ENCODE data around the gene WDR86.

Gene WDR86

DNA sequence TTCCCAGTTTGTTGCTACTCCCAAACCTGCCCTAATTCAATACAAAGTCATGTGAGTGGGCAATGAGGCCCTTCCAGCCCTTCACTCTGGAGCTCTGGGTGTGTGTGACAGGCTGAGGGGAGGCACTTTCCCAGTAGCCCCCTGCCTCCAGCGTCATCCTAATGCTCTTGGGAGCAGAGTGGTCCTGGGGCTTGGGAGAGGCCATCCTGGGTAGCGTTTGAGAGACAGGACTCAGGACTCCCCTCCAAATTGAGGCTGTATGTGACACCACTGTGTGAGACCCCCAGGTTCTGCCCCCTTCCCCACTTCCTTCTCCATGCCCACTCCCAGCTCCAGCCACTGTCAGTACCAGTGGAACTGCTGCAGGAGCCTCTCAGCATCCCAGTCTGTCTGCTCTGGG is 36.6 kb upstream of the WDR86 start:
- Histone ChIP-seq H3K9me2 (replicated peaks; ENCODE audit: low read depth, low read length) (no peaks in the 10 kb centered on the region), H3K9ac (ENCODE audit: low read depth, low read length, poor library complexity, severe bottlenecking) (no peak overlapping the region), H3K9me3 (ENCODE audit: insufficient read depth, low read depth, low read length) (no peaks in the 10 kb centered on the region), H3F3A (ENCODE audit: low read depth) (no peaks in the 10 kb centered on the region), H2AFZ (ENCODE audit: low read length) (no peak overlapping the region), H3K4me3 (ENCODE audit: low read length, poor library complexity, severe bottlenecking) (no peak overlapping the region), H3K79me2 (ENCODE audit: insufficient read depth, low read length) (no peaks in the 10 kb centered on the region), H3K27me3 (ENCODE audit: insufficient read depth, low read length, poor library complexity, severe bottlenecking) (no peaks in the 10 kb centered on the region), H3K4me1 (ENCODE audit: insufficient read depth, low read length, poor library complexity, severe bottlenecking) (peaks cover 6% of the 10 kb centered on the region), H4K20me1 (ENCODE audit: insufficient read depth, low read length, poor library complexity, severe bottlenecking) (no peaks in the 10 kb centered on the region), H3K36me3 (ENCODE audit: insufficient read depth, low read length) (no peaks in the 10 kb centered on the region), H3K4me2 (ENCODE audit: low read depth, low read length, poor library complexity, severe bottlenecking) (no peak overlapping the region)
- TF ChIP-seq, protein P1, sequence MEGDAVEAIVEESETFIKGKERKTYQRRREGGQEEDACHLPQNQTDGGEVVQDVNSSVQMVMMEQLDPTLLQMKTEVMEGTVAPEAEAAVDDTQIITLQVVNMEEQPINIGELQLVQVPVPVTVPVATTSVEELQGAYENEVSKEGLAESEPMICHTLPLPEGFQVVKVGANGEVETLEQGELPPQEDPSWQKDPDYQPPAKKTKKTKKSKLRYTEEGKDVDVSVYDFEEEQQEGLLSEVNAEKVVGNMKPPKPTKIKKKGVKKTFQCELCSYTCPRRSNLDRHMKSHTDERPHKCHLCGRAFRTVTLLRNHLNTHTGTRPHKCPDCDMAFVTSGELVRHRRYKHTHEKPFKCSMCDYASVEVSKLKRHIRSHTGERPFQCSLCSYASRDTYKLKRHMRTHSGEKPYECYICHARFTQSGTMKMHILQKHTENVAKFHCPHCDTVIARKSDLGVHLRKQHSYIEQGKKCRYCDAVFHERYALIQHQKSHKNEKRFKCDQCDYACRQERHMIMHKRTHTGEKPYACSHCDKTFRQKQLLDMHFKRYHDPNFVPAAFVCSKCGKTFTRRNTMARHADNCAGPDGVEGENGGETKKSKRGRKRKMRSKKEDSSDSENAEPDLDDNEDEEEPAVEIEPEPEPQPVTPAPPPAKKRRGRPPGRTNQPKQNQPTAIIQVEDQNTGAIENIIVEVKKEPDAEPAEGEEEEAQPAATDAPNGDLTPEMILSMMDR (conservative IDR thresholded peaks at IDR 0.05; ENCODE audit: low read length): no peak
- no peak for TF ChIP-seq EZH2phosphoT487 (IDR thresholded peaks at IDR 0.05; ENCODE audit: borderline replicate concordance)

DNA sequence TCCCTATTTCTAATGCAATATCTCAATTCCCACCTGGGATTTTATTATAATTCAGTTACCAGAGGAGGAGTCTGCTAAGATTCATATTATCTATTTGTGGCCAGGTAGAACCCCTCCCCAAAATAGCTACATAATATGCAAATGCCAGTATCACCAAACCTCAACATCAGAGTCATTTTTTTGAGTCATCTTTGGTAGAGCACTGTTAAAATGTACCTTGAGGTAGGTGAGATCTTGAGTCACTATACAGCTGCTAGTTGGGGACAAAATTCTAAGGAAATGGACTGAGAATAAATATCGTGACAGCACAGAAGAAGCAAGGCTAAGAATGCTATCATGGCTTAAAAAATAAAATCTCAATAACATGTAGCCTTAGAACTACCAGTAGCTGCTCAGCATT is 34.8 kb upstream of the WDR86 start:
- H3F3A ChIP-seq (ENCODE audit: low read depth): no peaks in the 10 kb centered on the region
- no peak overlapping the region for H3K4me3 ChIP-seq (ENCODE audit: low read length, poor library complexity, severe bottlenecking)
- H3K4me1 ChIP-seq (ENCODE audit: insufficient read depth, low read length, poor library complexity, severe bottlenecking): peaks cover 16% of the 10 kb centered on the region
- no peak overlapping the region for H3K4me2 ChIP-seq (ENCODE audit: low read depth, low read length, poor library complexity, severe bottlenecking)
- H3K36me3 ChIP-seq (ENCODE audit: insufficient read depth, low read length): no peaks in the 10 kb centered on the region
- H3K79me2 ChIP-seq (ENCODE audit: insufficient read depth, low read length): no peaks in the 10 kb centered on the region
- no peaks in the 10 kb centered on the region for H4K20me1 ChIP-seq (ENCODE audit: insufficient read depth, low read length, poor library complexity, severe bottlenecking)
- no peak overlapping the region for H2AFZ ChIP-seq (ENCODE audit: low read length)
- no peaks in the 10 kb centered on the region for H3K9me3 ChIP-seq (ENCODE audit: insufficient read depth, low read depth, low read length)
- no peaks in the 10 kb centered on the region for H3K27me3 ChIP-seq (ENCODE audit: insufficient read depth, low read length, poor library complexity, severe bottlenecking)
- no peaks in the 10 kb centered on the region for H3K9me2 ChIP-seq (replicated peaks; ENCODE audit: low read depth, low read length)
- no peak for TF ChIP-seq EZH2phosphoT487 (IDR thresholded peaks at IDR 0.05; ENCODE audit: borderline replicate concordance)
- TF ChIP-seq, protein P1 (conservative IDR thresholded peaks at IDR 0.05; ENCODE audit: low read length): no peak
- H3K9ac ChIP-seq (ENCODE audit: low read depth, low read length, poor library complexity, severe bottlenecking): no peak overlapping the region

DNA sequence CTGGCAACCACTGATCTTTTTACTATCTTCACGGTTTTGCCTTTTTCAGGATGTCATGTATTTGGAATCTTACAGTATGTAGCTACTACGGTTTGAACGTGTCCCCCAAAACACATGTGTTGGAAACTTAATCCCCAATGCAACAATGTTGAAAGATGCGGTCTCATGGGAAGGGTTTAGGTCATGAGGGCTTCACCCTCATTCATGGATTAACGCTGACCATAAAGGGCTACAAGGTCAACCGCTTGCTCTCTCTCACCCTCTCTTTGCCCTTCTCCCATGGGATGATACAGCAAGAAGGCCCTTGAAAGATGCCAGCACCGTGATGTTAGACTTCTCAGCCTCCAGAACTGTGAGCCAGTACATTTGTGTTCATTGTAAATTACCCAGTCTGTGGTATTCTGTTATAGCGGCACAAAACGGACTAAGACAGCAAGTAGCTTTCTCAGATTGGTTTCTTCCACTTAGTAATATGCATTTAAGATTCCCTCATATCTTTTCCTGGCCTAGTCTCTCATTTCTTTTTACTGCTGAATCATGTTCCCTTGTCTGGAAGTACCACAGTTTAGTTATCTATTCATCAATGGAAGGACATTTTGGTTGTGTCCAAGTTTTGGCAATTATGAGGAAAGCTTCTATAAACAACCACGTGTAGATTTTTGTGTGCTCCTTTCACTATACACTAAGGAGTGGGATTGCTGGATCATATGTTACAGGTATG is 33.1 kb upstream of the WDR86 start:
- Histone ChIP-seq H3K4me3 (ENCODE audit: low read length, poor library complexity, severe bottlenecking) (no peak overlapping the region), H3K79me2 (ENCODE audit: insufficient read depth, low read length) (no peaks in the 10 kb centered on the region), H3K36me3 (ENCODE audit: insufficient read depth, low read length) (no peaks in the 10 kb centered on the region), H4K20me1 (ENCODE audit: insufficient read depth, low read length, poor library complexity, severe bottlenecking) (no peaks in the 10 kb centered on the region), H3K4me1 (ENCODE audit: insufficient read depth, low read length, poor library complexity, severe bottlenecking) (peaks cover 13% of the 10 kb centered on the region), H3K27me3 (ENCODE audit: insufficient read depth, low read length, poor library complexity, severe bottlenecking) (no peaks in the 10 kb centered on the region), H3K9ac (ENCODE audit: low read depth, low read length, poor library complexity, severe bottlenecking) (no peak overlapping the region), H3F3A (ENCODE audit: low read depth) (no peaks in the 10 kb centered on the region), H3K9me3 (ENCODE audit: insufficient read depth, low read depth, low read length) (no peaks in the 10 kb centered on the region), H2AFZ (ENCODE audit: low read length) (no peak overlapping the region), H3K9me2 (replicated peaks; ENCODE audit: low read depth, low read length) (no peaks in the 10 kb centered on the region), H3K4me2 (ENCODE audit: low read depth, low read length, poor library complexity, severe bottlenecking) (no peak overlapping the region)
- TF ChIP-seq, protein P1 (conservative IDR thresholded peaks at IDR 0.05; ENCODE audit: low read length): no peak
- TF ChIP-seq EZH2phosphoT487 (IDR thresholded peaks at IDR 0.05; ENCODE audit: borderline replicate concordance): no peak
